CD8-positive, alpha-beta memory T cell (primary cell): ENCODE measurements around the gene SENP3. TPM values are rescaled to one million over a fixed set of nuclear protein-coding genes. Genes with fewer than 3 reads are reported as not detected.

ENCODE experiments used
- CTCF ChIA-PET: fragments of 350-600 bp; sonication (Branson Sonifier 250); formaldehyde crosslinking; loops from one replicate; lab custom pipeline; 2021; ENCODE audit warnings: antibody characterized with exemption; lab: Charles Lee
- POLR2A ChIA-PET: fragments of 350-600 bp; sonication (Branson Sonifier 250); formaldehyde crosslinking; loops from one replicate; lab custom pipeline; 2021; ENCODE audit warnings: antibody characterized with exemption; lab: Charles Lee
- DNase-seq, 5 donors: peaks; one replicate each; pipeline versions ENCODE4 v3.0.0 to v3.0.0-alpha.2; 2020 to 2022; ENCODE audit warnings: mixed read lengths in 1 of 5
- H3K27ac ChIP-seq: one replicate; pipeline ENCODE4 v1.7.0; 2013; ENCODE audit warnings: low read depth, mild to moderate bottlenecking, low read length, moderate library complexity
- H3K27me3 ChIP-seq: 2 replicates; pipeline ENCODE4 v1.7.0; 2013; ENCODE audit warnings: low read length, mild to moderate bottlenecking; ENCODE audit not compliant: insufficient read depth, poor library complexity, severe bottlenecking
- H3K36me3 ChIP-seq: 2 replicates; pipeline ENCODE4 v1.7.0; 2013; ENCODE audit warnings: mild to moderate bottlenecking, low read length, moderate library complexity; ENCODE audit not compliant: insufficient read depth
- H3K4me1 ChIP-seq: 2 replicates; pipeline ENCODE4 v1.7.0; 2013; ENCODE audit warnings: mild to moderate bottlenecking, low read length, moderate library complexity; ENCODE audit not compliant: insufficient read depth
- H3K4me3 ChIP-seq: 2 replicates; pipeline ENCODE4 v1.7.0; 2013; ENCODE audit warnings: mild to moderate bottlenecking, low read length
- H3K9me3 ChIP-seq: 2 replicates; pipeline ENCODE4 v1.7.0; 2013; ENCODE audit warnings: mild to moderate bottlenecking, low read length
- H3K27ac Mint-ChIP-seq, 8 donors: one replicate each; pipeline ENCODE4 v1.8.0; 2020 to 2021; ENCODE audit warnings: mixed read lengths in 8 of 8, mild to moderate bottlenecking in 6 of 8, inconsistent platforms in 3 of 8, moderate library complexity in 3 of 8
- H3K27me3 Mint-ChIP-seq, 2 donors: one replicate each; pipeline ENCODE4 v1.8.0; 2020 to 2021; ENCODE audit warnings: mixed read lengths in 2 of 2, mild to moderate bottlenecking in 1 of 2, moderate library complexity in 1 of 2
- H3K36me3 Mint-ChIP-seq, 3 donors: one replicate each; pipeline ENCODE4 v1.8.0; 2020 to 2021; ENCODE audit warnings: mixed read lengths in 3 of 3, inconsistent platforms in 1 of 3, mild to moderate bottlenecking in 1 of 3
- H3K4me1 Mint-ChIP-seq, 3 donors: one replicate each; pipeline ENCODE4 v1.8.0; 2020 to 2021; ENCODE audit warnings: mixed read lengths in 3 of 3, inconsistent platforms in 1 of 3, mild to moderate bottlenecking in 1 of 3
- H3K4me3 Mint-ChIP-seq, 7 donors: one replicate each; pipeline ENCODE4 v1.8.0; 2020 to 2021; ENCODE audit warnings: mixed read lengths in 7 of 7, mild to moderate bottlenecking in 6 of 7, moderate library complexity in 4 of 7, inconsistent platforms in 2 of 7
- H3K9me3 Mint-ChIP-seq, 5 donors: one replicate each; pipeline ENCODE4 v1.8.0; 2020 to 2022; ENCODE audit warnings: mixed read lengths in 5 of 5, mild to moderate bottlenecking in 3 of 5, moderate library complexity in 2 of 5, inconsistent platforms in 1 of 5
- polyA plus RNA-seq: library from polyadenylated mRNA; unstranded; fragments of 300-500 nt; fragmentation: Illumina TruSeq; gene quantifications from one replicate; pipeline ENCODE4 v1.2.3, GENCODE V29; 2021
- total RNA-seq, 2 experiments: library from RNA; stranded (reverse); gene quantifications; one replicate each; pipeline ENCODE4 v1.2.3, GENCODE V29; 2021

SENP3 gene
- total and polyA plus RNA-seq, 3 experiments from 2014 or later, result 12.0 to 121 (median 111) TPM

DNA sequence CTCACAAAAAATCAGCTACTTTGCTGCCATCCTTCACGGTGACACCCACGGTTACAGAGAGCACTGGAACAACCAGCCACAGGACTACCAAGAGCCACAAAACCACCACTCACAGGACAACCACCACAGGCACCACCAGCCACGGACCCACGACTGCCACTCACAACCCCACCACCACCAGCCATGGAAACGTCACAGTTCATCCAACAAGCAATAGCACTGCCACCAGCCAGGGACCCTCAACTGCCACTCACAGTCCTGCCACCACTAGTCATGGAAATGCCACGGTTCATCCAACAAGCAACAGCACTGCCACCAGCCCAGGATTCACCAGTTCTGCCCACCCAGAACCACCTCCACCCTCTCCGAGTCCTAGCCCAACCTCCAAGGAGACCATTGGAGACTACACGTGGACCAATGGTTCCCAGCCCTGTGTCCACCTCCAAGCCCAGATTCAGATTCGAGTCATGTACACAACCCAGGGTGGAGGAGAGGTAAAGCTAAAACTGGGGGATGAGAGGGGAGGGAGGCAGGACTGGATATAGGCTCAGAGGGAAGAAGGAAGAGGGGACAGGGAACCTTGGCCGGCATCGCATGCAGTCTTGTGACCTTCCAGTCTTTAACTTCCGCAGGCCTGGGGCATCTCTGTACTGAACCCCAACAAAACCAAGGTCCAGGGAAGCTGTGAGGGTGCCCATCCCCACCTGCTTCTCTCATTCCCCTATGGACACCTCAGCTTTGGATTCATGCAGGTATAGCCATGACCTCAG is 18.3 kb downstream of the SENP3 start:
- Histone ChIP-seq H3K4me3 (peak overlapping the region; percentile 13), H3K36me3 (peaks cover 40% of the 10 kb centered on the region), H3K27me3 (no peaks in the 10 kb centered on the region), H3K4me1 (peaks cover 54% of the 10 kb centered on the region), H3K9me3 (no peaks in the 10 kb centered on the region), H3K27ac (peak overlapping the region; percentile 53)
- Mint-ChIP-seq H3K9me3 (no peaks in the 10 kb centered on the region), H3K4me3 (peak overlapping the region in 4 of 7 donors; percentile 27 to 85 (median 58)), H3K27me3 (peaks cover 0 to 4% of the 10 kb centered on the region in 2 donors), H3K27ac (peak overlapping the region; percentile 80 to 96 (median 88)), H3K36me3 (peaks cover 11 to 55% (median 12%) of the 10 kb centered on the region in 3 donors), H3K4me1 (peaks cover 70 to 88% (median 78%) of the 10 kb centered on the region in 3 donors)
- DNase-seq, result no peak
- POLR2A ChIA-PET, result interaction anchor here (1.2 to 2.0 kb wide), 4 partner anchors 9 to 106 kb away, joined by 3 to 7 read pairs (median 5); partner anchors contain the start of genes FXR2 and SENP3
- CTCF ChIA-PET, result interaction anchor here (0.7 to 2.0 kb wide), 4 partner anchors 9 to 227 kb away, joined by 3 to 6 read pairs (median 4); no protein-coding TSS in a partner anchor

DNA sequence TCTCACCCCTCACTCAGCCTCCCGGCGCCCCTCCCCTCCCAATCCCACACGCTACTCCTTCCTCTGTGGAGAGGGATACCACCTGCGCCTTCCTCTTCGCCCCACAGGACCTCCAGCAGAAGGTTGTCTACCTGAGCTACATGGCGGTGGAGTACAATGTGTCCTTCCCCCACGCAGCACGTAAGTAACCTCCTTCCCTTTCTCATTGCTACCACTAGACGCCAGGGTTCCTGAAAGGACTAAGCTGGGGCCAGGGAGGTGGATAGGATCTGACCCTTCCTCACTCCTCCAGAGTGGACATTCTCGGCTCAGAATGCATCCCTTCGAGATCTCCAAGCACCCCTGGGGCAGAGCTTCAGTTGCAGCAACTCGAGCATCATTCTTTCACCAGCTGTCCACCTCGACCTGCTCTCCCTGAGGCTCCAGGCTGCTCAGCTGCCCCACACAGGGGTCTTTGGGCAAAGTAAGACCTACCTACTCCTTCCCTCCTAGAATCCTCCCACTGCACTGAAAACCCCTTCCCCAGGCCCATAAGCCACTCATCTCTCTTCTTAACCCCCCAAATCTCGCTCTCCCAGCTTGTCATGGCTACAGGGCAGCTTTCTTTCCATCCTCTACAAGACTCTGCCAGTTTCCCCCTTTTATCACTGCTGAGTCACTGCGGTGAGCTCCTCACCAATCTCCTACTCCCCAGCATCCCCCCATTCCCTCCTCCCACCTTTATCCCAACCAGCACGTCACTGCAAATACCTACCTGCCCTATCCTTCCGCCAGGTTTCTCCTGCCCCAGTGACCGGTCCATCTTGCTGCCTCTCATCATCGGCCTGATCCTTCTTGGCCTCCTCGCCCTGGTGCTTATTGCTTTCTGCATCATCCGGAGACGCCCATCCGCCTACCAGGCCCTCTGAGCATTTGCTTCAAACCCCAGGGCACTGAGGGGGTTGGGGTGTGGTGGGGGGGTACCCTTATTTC is 19.2 kb downstream of the SENP3 start:
- Mint-ChIP-seq H3K27ac (peak overlapping the region in 7 of 8 donors; percentile 21 to 96 (median 79)), H3K4me1 (peaks cover 66 to 85% (median 76%) of the 10 kb centered on the region in 3 donors), H3K36me3 (peaks cover 9 to 47% (median 10%) of the 10 kb centered on the region in 3 donors), H3K4me3 (peak overlapping the region in 5 of 7 donors; percentile 8 to 61 (median 38)), H3K9me3 (no peaks in the 10 kb centered on the region), H3K27me3 (peaks cover 0 to 4% of the 10 kb centered on the region in 2 donors)
- H3K9me3 ChIP-seq, result no peaks in the 10 kb centered on the region
- peaks cover 31% of the 10 kb centered on the region for H3K36me3 ChIP-seq
- CTCF ChIA-PET, result interaction anchor here (0.8 to 2.0 kb wide), 3 partner anchors 8 to 228 kb away, joined by 3 to 6 read pairs (median 4); no protein-coding TSS in a partner anchor
- peaks cover 48% of the 10 kb centered on the region for H3K4me1 ChIP-seq
- POLR2A ChIA-PET, result interaction anchor here (1.2 to 2.0 kb wide), 4 partner anchors 10 to 105 kb away, joined by 3 to 7 read pairs (median 5); partner anchors contain the start of genes FXR2 and SENP3
- H3K4me3 ChIP-seq, result no peak overlapping the region
- DNase-seq, result no peak
- H3K27ac ChIP-seq, result peak overlapping the region; percentile 53
- H3K27me3 ChIP-seq, result no peaks in the 10 kb centered on the region

DNA sequence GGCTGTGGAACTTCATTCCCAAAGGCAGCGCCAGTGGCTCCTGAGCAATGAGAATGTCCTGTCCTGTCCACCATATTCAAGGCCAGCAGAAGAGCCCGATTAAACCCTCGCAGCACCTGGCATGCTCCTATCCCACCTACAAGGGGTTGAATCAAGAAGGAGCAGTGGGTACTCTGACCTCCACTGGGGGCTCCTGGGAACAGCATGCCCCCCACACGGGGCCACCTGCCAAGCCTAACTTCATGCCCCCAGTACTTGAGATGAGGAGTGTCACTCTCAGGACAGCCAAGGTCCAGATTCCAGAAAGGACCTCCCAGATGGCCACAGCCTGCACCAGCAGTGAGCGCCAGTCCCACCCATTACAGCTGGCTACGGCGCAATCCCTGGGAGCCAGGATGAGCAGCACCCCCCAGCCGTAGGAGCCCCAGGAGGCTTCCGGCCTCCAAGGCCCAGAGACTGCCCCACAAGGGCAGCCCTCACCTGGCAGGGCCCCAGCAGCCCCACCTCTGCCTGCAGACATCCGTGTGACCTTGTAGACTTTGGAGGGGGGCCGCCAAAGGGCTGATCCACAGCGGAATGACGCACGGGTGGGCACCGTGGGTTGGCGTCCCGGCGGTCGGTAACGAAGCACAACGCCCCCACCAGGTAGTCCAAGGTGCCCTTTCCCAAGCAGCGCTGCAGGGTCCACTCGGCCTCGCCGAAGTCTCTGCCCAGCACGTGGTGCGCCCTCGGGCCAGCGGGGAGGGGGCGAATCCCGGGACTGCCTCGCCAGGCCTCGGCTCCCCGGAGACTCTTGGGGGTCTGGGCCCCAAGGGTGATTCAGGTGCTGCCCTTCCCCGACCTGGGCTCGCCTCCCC is 20.9 kb downstream of the SENP3 start:
- peak overlapping the region; percentile 98 for H3K4me3 ChIP-seq
- CTCF ChIA-PET, result interaction anchor here (1.2 to 3.8 kb wide), 6 partner anchors 8 to 147 kb away, joined by 3 to 33 read pairs (median 13); partner anchors contain the start of genes SENP3, TMEM102, TP53 and WRAP53

DNA sequence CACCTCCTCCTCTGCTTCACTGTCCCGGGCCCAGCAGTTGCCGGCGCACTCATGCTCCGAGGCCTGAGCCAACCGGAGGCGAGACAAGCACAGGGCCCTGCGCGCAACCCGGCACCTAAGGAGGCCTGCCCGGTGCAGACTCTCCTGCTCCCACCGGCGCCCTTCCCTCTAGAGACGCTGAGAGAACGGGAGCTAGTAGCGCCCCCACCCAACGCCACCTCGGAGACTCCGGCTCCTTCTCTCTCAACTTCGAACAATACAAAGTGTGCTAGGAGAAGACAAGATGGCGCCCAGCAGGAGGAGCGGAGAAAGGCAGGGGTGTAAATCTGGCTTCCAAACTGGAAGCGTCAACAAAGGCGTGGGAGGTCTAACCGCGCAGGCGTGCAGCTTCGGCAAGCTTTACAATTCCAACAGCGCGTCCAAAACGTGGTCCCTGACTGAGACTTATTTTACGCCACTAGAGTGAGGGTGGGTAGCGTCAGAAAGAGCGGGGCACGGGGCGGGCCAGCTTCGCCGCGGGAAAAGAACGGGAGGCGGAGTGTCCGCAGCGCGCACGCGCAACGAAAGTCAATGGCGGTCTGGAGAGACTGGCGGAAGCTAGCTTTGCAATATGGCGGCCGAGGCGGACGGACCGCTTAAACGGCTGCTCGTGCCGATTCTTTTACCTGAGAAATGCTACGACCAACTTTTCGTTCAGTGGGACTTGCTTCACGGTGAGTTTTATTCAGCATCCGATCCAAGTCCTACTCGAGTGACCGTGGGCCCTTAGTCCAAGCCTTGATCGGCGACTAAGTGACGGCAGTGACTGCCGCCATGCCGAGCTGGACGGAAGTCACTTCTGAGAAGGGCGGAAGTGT is 21.8 kb downstream of the SENP3 start, which contains the start of gene MPDU1:
Gene MPDU1 (plus strand): TSS at position 600 of the 857 bp plus-strand sequence. CDS start 11 bp downstream, at position 611.
- Histone ChIP-seq H3K9me3 (no peaks in the 10 kb centered on the region), H3K4me3 (peak within 1 kb of the TSS; percentile 98), H3K27me3 (no peaks in the 10 kb centered on the region), H3K36me3 (peaks cover 15% of the 10 kb centered on the region), H3K4me1 (peaks cover 40% of the 10 kb centered on the region), H3K27ac (peak within 1 kb of the TSS; percentile 98)
- H3K4me3 Mint-ChIP-seq, result peak within 1 kb of the TSS; percentile 99 to 100 (median 99)
- H3K27me3 Mint-ChIP-seq, result peaks cover 0 to 4% of the 10 kb centered on the region in 2 donors
- POLR2A ChIA-PET, result interaction anchor here (0.7 to 3.4 kb wide), 16 partner anchors 9 to 616 kb away, joined by 3 to 70 read pairs (median 5); partner anchors contain the start of genes ACAP1, ATP1B2, FXR2 and POLR2A
- H3K4me1 Mint-ChIP-seq, result peaks cover 50 to 60% (median 52%) of the 10 kb centered on the region in 3 donors
- peak; percentile 90 to 97 (median 96) for DNase-seq
- peak within 1 kb of the TSS; percentile 99 to 100 (median 100) for H3K27ac Mint-ChIP-seq
- CTCF ChIA-PET, result interaction anchor here (1.1 to 3.8 kb wide), 11 partner anchors 9 to 278 kb away, joined by 3 to 33 read pairs (median 12); partner anchors contain the start of genes FXR2, SENP3, TMEM102 and TMEM95
- H3K9me3 Mint-ChIP-seq, result no peaks in the 10 kb centered on the region
- peaks cover 0 to 35% (median 1%) of the 10 kb centered on the region in 3 donors for H3K36me3 Mint-ChIP-seq

More for the DNA sequence above, 20.9 kb downstream of the SENP3 start:
- peak overlapping the region; percentile 98 for H3K27ac ChIP-seq
- peaks cover 0 to 36% (median 6%) of the 10 kb centered on the region in 3 donors for H3K36me3 Mint-ChIP-seq
- DNase-seq, result no peak
- H3K4me3 Mint-ChIP-seq, result peak overlapping the region; percentile 56 to 100 (median 99)
- POLR2A ChIA-PET, result interaction anchor here (0.7 to 3.4 kb wide), 8 partner anchors 8 to 617 kb away, joined by 3 to 70 read pairs (median 10); partner anchors contain the start of genes ACAP1, ATP1B2, FXR2 and TMEM102
- H3K4me1 ChIP-seq, result peaks cover 42% of the 10 kb centered on the region
- H3K9me3 ChIP-seq, result no peaks in the 10 kb centered on the region
- H3K36me3 ChIP-seq, result peaks cover 20% of the 10 kb centered on the region
- H3K9me3 Mint-ChIP-seq, result no peaks in the 10 kb centered on the region
- no peaks in the 10 kb centered on the region for H3K27me3 ChIP-seq
- peaks cover 58 to 68% (median 61%) of the 10 kb centered on the region in 3 donors for H3K4me1 Mint-ChIP-seq
- H3K27me3 Mint-ChIP-seq, result peaks cover 0 to 4% of the 10 kb centered on the region in 2 donors
- peak overlapping the region; percentile 12 to 100 (median 60) for H3K27ac Mint-ChIP-seq

- H3K27me3 Mint-ChIP-seq, result no peaks in the 10 kb centered on the region
These were observed 25.1 kb downstream of the SENP3 start for GRCh38 chr17:7586673-7587419.

More at GRCh38 chr17:7586673-7587419, 25.1 kb downstream of the SENP3 start:
- Mint-ChIP-seq H3K36me3 (peaks cover 0 to 41% (median 3%) of the 10 kb centered on the region in 3 donors), H3K4me3 (peak overlapping the region in 1 of 7 donors; percentile 71), H3K27ac (peak overlapping the region in 5 of 8 donors; percentile 23 to 66 (median 54)), H3K9me3 (no peaks in the 10 kb centered on the region), H3K4me1 (peaks cover 26 to 33% (median 31%) of the 10 kb centered on the region in 3 donors)
- no peak overlapping the region for H3K27ac ChIP-seq
- DNase-seq, result no peak
- peaks cover 9% of the 10 kb centered on the region for H3K36me3 ChIP-seq
- POLR2A ChIA-PET, result no interaction called here
- H3K4me1 ChIP-seq, result peaks cover 23% of the 10 kb centered on the region
- H3K9me3 ChIP-seq, result no peaks in the 10 kb centered on the region
- no peak overlapping the region for H3K4me3 ChIP-seq
- CTCF ChIA-PET, result interaction anchor here (1.2 kb wide), 1 partner anchor 101 kb away, joined by 3 read pairs; no protein-coding TSS in a partner anchor
- H3K27me3 ChIP-seq, result no peaks in the 10 kb centered on the region
